H1 (cell line): ENCODE data around the gene PRKCZ.

ENCODE experiments used
- CHD2 ChIP-seq: IDR thresholded peaks from 2 replicates; pipeline ENCODE4 v1.6.1; 2012; ENCODE audit warnings: low read length, improper control_type of control experiment
- CTBP2 ChIP-seq: IDR thresholded peaks from 2 replicates; pipeline ENCODE4 v1.7.0; 2011; ENCODE audit warnings: borderline replicate concordance, mild to moderate bottlenecking, moderate library complexity, mixed read lengths, low read length; ENCODE audit not compliant: insufficient read depth, insufficient read length
- CTCF ChIP-seq, 3 experiments: IDR thresholded peaks; 1 replicate in 2 of 3; 2 replicates in 1 of 3; pipeline versions ENCODE4 v1.5.1 to v1.6.1; 2011; ENCODE audit warnings: low read length in 3 of 3, mild to moderate bottlenecking in 3 of 3, inconsistent platforms in 2 of 3, low read depth in 1 of 3, moderate library complexity in 1 of 3; ENCODE audit not compliant: insufficient read depth in 1 of 3; ENCODE audit errors: control extremely low read depth in 1 of 3
- EP300 ChIP-seq, 2 experiments: IDR thresholded peaks; 1 replicate in 1 of 2; 2 replicates in 1 of 2; pipeline ENCODE4 v1.6.1; 2011 to 2012; ENCODE audit warnings: low read depth in 2 of 2, low read length in 2 of 2, mild to moderate bottlenecking in 2 of 2, borderline replicate concordance in 1 of 2, inconsistent platforms in 1 of 2, moderate library complexity in 1 of 2
- EZH2 ChIP-seq: fragments of 200-600 bp; sonication (generic); IDR thresholded peaks from 2 replicates; pipeline ENCODE4 v1.7.1; 2012; ENCODE audit warnings: low read depth, mild to moderate bottlenecking, moderate library complexity, low read length, inconsistent platforms; ENCODE audit not compliant: severe bottlenecking
- JUND ChIP-seq: IDR thresholded peaks from 2 replicates; pipeline ENCODE4 v1.6.1; 2011; ENCODE audit warnings: mild to moderate bottlenecking, improper control_type of control experiment, low read length
- TAF1 ChIP-seq: IDR thresholded peaks from 2 replicates; pipeline ENCODE4 v1.6.1; 2011; ENCODE audit warnings: mild to moderate bottlenecking, low read depth, low read length
- YY1 ChIP-seq: IDR thresholded peaks from 2 replicates; pipeline ENCODE4 v1.6.1; 2011; ENCODE audit warnings: low read depth, mild to moderate bottlenecking, low read length

GRCh38 chr1:2184531-2184930 lies 134.3 kb downstream of the PRKCZ start:
- no peak for TF ChIP-seq JUND
- no peak for TF ChIP-seq CTCF (IDR thresholded peaks at IDR 0.05; ENCODE audit: control extremely low read depth in 1 of 3, insufficient read depth in 1 of 3, low read depth in 1 of 3, low read length in 3 of 3)
- no peak for TF ChIP-seq EP300 (IDR thresholded peaks at IDR 0.05; ENCODE audit: borderline replicate concordance in 1 of 2, low read depth in 2 of 2, low read length in 2 of 2)
- TF ChIP-seq TAF1 = no peak
- no peak for TF ChIP-seq YY1
- no peak for TF ChIP-seq EZH2
- TF ChIP-seq CTBP2 = no peak
- TF ChIP-seq CHD2 = no peak
